Breast epithelium (tissue), 4 donors: Measurements from ENCODE around the gene IL19. TPM values are rescaled to one million over a fixed set of nuclear protein-coding genes. Genes with fewer than 3 reads are reported as not detected.

Source experiments
- DNase-seq, 2 donors: peaks; one replicate each; pipeline ENCODE4 v3.0.0-alpha.2; 2019; ENCODE audit warnings: low spot score in 2 of 2
- H3K27ac ChIP-seq, 2 donors: fragments of 200-600 bp; sonication (generic) in 1 of 2; one replicate each; pipeline ENCODE4 v1.5.1; 2016 to 2019; ENCODE audit warnings: mild to moderate bottlenecking in 1 of 2
- H3K27me3 ChIP-seq, 2 donors: fragments of 200-600 bp; sonication (generic) in 1 of 2; one replicate each; pipeline versions ENCODE4 v1.5.1 to v1.6.0; 2017 to 2019; ENCODE audit warnings: control low read depth in 1 of 2, mild to moderate bottlenecking in 1 of 2
- H3K36me3 ChIP-seq: fragments of 200-600 bp; one replicate; pipeline ENCODE4 v1.5.1; 2019
- H3K4me1 ChIP-seq, 2 donors: fragments of 200-600 bp; sonication (generic); one replicate each; pipeline ENCODE4 v1.5.1; 2016 to 2019; ENCODE audit warnings: control low read depth in 1 of 2
- H3K4me3 ChIP-seq, 3 donors: fragments of 200-600 bp; sonication (generic); 1 replicate in 2 of 3; 2 replicates in 1 of 3; pipeline ENCODE4 v1.5.1; 2016 to 2019; ENCODE audit warnings: mild to moderate bottlenecking in 3 of 3, moderate library complexity in 2 of 3
- H3K9me3 ChIP-seq, 2 donors: fragments of 200-600 bp; sonication (generic) in 1 of 2; one replicate each; pipeline ENCODE4 v1.5.1; 2016 to 2019; ENCODE audit warnings: control low read depth in 1 of 2
- POLR2A ChIP-seq: fragments of 450-650 bp; IDR thresholded peaks from one replicate; pipeline ENCODE4 v1.6.1; 2016; ENCODE audit warnings: antibody characterized with exemption, mild to moderate bottlenecking, moderate library complexity
- POLR2AphosphoS5 ChIP-seq, 3 donors: sonication (generic); formaldehyde crosslinking; IDR thresholded peaks; one replicate each; pipeline ENCODE4 v1.6.1; 2017; ENCODE audit warnings: antibody characterized with exemption in 3 of 3
- intact Hi-C: fragments of 100-400 bp; cut with DNase I; formaldehyde crosslinking; loops from one replicate; pipeline ENCODE4 v1.15.1; 2023; ENCODE audit warnings: low total_unique reads
- total RNA-seq, 3 donors: library from RNA; depleted of rRNA; stranded (reverse); fragments of >200 nt; gene quantifications; one replicate each; pipeline ENCODE4 v1.1.0, GENCODE V29; 2016
- TF ChIP-seq, protein P1 (sequence below), 3 donors: fragments of 450-650 bp; IDR thresholded peaks; one replicate each; pipeline ENCODE4 v1.5.1; 2016 to 2017; ENCODE audit warnings: antibody characterized with exemption in 3 of 3, mild to moderate bottlenecking in 3 of 3, moderate library complexity in 3 of 3

IL19 gene
- total RNA-seq, 3 donors from 2014 or later: not detected

DNA sequence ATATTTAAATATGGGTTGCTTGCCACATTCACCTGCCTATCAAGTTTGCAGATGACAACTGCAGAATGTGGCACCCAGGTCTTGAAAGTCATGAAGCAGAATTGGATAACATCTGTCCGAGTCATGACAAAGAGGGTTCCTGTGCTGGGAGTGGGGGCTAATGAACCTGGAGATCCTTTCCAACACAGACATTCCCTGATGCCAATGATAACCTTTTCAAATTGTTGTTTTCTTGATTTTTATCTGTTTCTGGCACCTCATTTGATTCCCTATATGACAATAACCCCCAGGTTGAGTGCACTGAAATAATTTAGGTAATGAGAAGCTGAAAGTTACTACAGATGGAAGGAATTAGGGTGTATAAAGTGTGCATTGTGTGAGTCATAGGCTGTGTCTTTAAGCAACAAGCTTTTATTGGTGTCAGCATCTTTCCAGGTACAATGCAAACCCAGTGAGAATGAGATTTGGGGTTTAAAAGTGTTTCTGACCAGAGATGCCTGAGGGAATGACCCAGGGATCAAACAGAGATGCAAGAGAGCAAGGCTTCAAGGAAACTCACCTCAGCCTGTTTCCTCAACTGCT is 33.7 kb downstream of the IL19 start:
- H3K4me3 ChIP-seq: no peak overlapping the region
- no peaks in the 10 kb centered on the region for H3K36me3 ChIP-seq
- intact Hi-C loops: no loop called here
- no peaks in the 10 kb centered on the region for H3K27me3 ChIP-seq
- H3K9me3 ChIP-seq: no peaks in the 10 kb centered on the region
- H3K27ac ChIP-seq: no peak overlapping the region
- no peaks in the 10 kb centered on the region for H3K4me1 ChIP-seq
- no peak for TF ChIP-seq POLR2AphosphoS5 (IDR thresholded peaks at IDR 0.05)
- no peak for DNase-seq

DNA sequence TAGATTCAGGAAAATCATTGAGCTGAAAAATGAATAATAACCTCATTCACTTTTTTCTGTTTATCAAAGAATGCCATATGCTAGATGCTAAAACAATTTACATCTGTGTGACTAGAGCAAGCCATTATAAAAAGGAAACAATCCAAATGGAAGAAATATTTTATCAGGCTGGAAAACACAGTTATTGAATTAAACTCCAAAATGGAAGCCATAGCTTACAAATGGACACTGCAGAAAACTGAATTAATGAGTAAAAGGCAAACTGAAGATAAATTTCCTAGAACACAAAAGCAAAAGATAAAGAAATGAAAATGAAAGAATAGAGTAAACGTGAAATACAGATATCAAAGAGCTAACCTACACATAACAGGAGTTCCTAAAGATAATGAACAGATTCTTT is 34.8 kb downstream of the IL19 start:
- Histone ChIP-seq H3K27ac (no peak overlapping the region), H3K4me1 (no peaks in the 10 kb centered on the region), H3K27me3 (no peaks in the 10 kb centered on the region), H3K4me3 (no peak overlapping the region), H3K9me3 (no peaks in the 10 kb centered on the region), H3K36me3 (no peaks in the 10 kb centered on the region)
- TF ChIP-seq, protein P1, sequence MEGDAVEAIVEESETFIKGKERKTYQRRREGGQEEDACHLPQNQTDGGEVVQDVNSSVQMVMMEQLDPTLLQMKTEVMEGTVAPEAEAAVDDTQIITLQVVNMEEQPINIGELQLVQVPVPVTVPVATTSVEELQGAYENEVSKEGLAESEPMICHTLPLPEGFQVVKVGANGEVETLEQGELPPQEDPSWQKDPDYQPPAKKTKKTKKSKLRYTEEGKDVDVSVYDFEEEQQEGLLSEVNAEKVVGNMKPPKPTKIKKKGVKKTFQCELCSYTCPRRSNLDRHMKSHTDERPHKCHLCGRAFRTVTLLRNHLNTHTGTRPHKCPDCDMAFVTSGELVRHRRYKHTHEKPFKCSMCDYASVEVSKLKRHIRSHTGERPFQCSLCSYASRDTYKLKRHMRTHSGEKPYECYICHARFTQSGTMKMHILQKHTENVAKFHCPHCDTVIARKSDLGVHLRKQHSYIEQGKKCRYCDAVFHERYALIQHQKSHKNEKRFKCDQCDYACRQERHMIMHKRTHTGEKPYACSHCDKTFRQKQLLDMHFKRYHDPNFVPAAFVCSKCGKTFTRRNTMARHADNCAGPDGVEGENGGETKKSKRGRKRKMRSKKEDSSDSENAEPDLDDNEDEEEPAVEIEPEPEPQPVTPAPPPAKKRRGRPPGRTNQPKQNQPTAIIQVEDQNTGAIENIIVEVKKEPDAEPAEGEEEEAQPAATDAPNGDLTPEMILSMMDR (IDR thresholded peaks at IDR 0.05): no peak
- TF ChIP-seq POLR2A (no peak), POLR2AphosphoS5 (IDR thresholded peaks at IDR 0.05) (no peak)
- intact Hi-C loops: no loop called here
- no peak for DNase-seq

DNA sequence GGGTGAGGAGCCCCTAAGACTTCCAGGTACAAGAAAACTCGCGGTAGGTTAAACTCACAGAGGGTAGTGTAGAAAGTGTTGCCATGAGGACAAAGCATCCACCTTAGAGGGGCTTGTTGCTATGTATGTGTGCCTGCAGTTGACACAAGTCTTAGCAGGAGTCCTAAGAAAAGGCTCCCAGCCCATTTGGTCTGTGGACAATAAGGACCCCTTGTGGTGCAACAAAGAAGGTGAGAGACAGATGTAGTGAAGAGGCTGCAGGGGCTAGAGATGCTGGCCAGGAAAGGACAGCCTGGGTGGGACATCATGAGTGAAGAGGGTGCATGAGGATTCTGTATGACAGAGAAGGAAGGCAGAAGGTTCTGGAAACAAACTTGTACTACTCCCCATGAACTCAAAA is 38.0 kb downstream of the IL19 start:
- Histone ChIP-seq H3K27me3 (no peaks in the 10 kb centered on the region), H3K4me1 (no peaks in the 10 kb centered on the region)
- TF ChIP-seq, protein P1 (IDR thresholded peaks at IDR 0.05): peak in 2 of 3 donors; percentile 19 to 22
- no peak for TF ChIP-seq POLR2A

GRCh38 chr1:206809504-206810084 is 39.0 kb downstream of the IL19 start:
- Histone ChIP-seq H3K36me3 (no peaks in the 10 kb centered on the region), H3K4me3 (no peak overlapping the region), H3K4me1 (no peaks in the 10 kb centered on the region), H3K27me3 (no peaks in the 10 kb centered on the region), H3K27ac (no peak overlapping the region), H3K9me3 (peaks cover 0 to 4% of the 10 kb centered on the region in 2 donors)
- intact Hi-C loops: no loop called here
- no peak for DNase-seq
- TF ChIP-seq, protein P1 (IDR thresholded peaks at IDR 0.05): peak in 2 of 3 donors; percentile 22 to 28
- no peak for TF ChIP-seq POLR2AphosphoS5 (IDR thresholded peaks at IDR 0.05)

More for the DNA sequence above, 38.0 kb downstream of the IL19 start:
- H3K9me3 ChIP-seq: peaks cover 0 to 4% of the 10 kb centered on the region in 2 donors
- DNase-seq: no peak
- no peaks in the 10 kb centered on the region for H3K36me3 ChIP-seq
- no peak overlapping the region for H3K4me3 ChIP-seq
- H3K27ac ChIP-seq: no peak overlapping the region
- intact Hi-C loops: no loop called here

- intact Hi-C loops: no loop called here
- TF ChIP-seq POLR2A (no peak), POLR2AphosphoS5 (IDR thresholded peaks at IDR 0.05) (no peak)
- TF ChIP-seq, protein P1 (IDR thresholded peaks at IDR 0.05): no peak
- no peak overlapping the region for H3K4me3 ChIP-seq
Measured at GRCh38 chr1:206812471-206812870, 41.9 kb downstream of the IL19 start.

More at GRCh38 chr1:206812471-206812870, 41.9 kb downstream of the IL19 start:
- Histone ChIP-seq H3K27me3 (no peaks in the 10 kb centered on the region), H3K27ac (no peak overlapping the region), H3K4me1 (no peaks in the 10 kb centered on the region), H3K36me3 (no peaks in the 10 kb centered on the region), H3K9me3 (peaks cover 0 to 4% of the 10 kb centered on the region in 2 donors)
- no peak for DNase-seq
